Measurements from ENCODE around the gene TRAP1.

- no peak for TF ChIP-seq CTCF (conservative IDR thresholded peaks at IDR 0.05)
- no peak for TF ChIP-seq EZH2 (IDR thresholded peaks at IDR 0.05; ENCODE audit: low read depth)
These were observed 3.1 kb upstream of the TRAP1 start for GRCh38 chr16:3720418-3720817.

Measured in PC-9 (cell line).